ENCODE measurements around the gene CDK14.

Gene CDK14

GRCh38 chr7:90900628-90901356, 304.7 kb downstream of the CDK14 start:
- no peaks in the 10 kb centered on the region for H3K9me3 ChIP-seq (ENCODE audit: insufficient read depth, low read length, severe bottlenecking)
- no peaks in the 10 kb centered on the region for H4K20me1 ChIP-seq (ENCODE audit: insufficient read depth, low read length)
- ATAC-seq (ENCODE audit: insufficient read depth, low read depth) (no peak), DNase-seq (no peak)
- H3K4me3 ChIP-seq (ENCODE audit: low read depth in 1 of 2, low read length in 2 of 2): no peak overlapping the region
- H3K9ac ChIP-seq (ENCODE audit: low read depth, low read length): no peak overlapping the region
- H3K36me3 ChIP-seq (ENCODE audit: insufficient read depth, low read length): no peaks in the 10 kb centered on the region
- TF ChIP-seq, protein P1, sequence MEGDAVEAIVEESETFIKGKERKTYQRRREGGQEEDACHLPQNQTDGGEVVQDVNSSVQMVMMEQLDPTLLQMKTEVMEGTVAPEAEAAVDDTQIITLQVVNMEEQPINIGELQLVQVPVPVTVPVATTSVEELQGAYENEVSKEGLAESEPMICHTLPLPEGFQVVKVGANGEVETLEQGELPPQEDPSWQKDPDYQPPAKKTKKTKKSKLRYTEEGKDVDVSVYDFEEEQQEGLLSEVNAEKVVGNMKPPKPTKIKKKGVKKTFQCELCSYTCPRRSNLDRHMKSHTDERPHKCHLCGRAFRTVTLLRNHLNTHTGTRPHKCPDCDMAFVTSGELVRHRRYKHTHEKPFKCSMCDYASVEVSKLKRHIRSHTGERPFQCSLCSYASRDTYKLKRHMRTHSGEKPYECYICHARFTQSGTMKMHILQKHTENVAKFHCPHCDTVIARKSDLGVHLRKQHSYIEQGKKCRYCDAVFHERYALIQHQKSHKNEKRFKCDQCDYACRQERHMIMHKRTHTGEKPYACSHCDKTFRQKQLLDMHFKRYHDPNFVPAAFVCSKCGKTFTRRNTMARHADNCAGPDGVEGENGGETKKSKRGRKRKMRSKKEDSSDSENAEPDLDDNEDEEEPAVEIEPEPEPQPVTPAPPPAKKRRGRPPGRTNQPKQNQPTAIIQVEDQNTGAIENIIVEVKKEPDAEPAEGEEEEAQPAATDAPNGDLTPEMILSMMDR (IDR thresholded peaks at IDR 0.05; ENCODE audit: borderline replicate concordance, extremely low read depth, low read length, poor library complexity, severe bottlenecking): no peak
- no peak for TF ChIP-seq EZH2 (IDR thresholded peaks at IDR 0.05; ENCODE audit: borderline replicate concordance, low read depth, low read length, severe bottlenecking)
- no peaks in the 10 kb centered on the region for H3K79me2 ChIP-seq (ENCODE audit: insufficient read depth, low read length)
- H3K4me1 ChIP-seq (ENCODE audit: insufficient read depth, low read length): no peaks in the 10 kb centered on the region
- no peak overlapping the region for H3K4me2 ChIP-seq (ENCODE audit: insufficient read depth, low read length)
- H2AFZ ChIP-seq (ENCODE audit: low read depth, low read length): no peak overlapping the region
- no peak overlapping the region for H3K27ac ChIP-seq (ENCODE audit: low read length)
- H3K27me3 ChIP-seq (ENCODE audit: insufficient read depth, low read length, poor library complexity): no peaks in the 10 kb centered on the region

GRCh38 chr7:90903841-90904240, 307.7 kb downstream of the CDK14 start:
- H3K27me3 ChIP-seq (ENCODE audit: insufficient read depth, low read length, poor library complexity): no peaks in the 10 kb centered on the region
- DNase-seq (no peak), ATAC-seq (ENCODE audit: insufficient read depth, low read depth) (no peak)
- no peaks in the 10 kb centered on the region for H4K20me1 ChIP-seq (ENCODE audit: insufficient read depth, low read length)
- no peaks in the 10 kb centered on the region for H3K79me2 ChIP-seq (ENCODE audit: insufficient read depth, low read length)
- H3K4me3 ChIP-seq (ENCODE audit: low read depth in 1 of 2, low read length in 2 of 2): no peak overlapping the region
- no peak overlapping the region for H2AFZ ChIP-seq (ENCODE audit: low read depth, low read length)
- H3K9ac ChIP-seq (ENCODE audit: low read depth, low read length): no peak overlapping the region
- no peaks in the 10 kb centered on the region for H3K36me3 ChIP-seq (ENCODE audit: insufficient read depth, low read length)
- no peaks in the 10 kb centered on the region for H3K4me1 ChIP-seq (ENCODE audit: insufficient read depth, low read length)
- H3K4me2 ChIP-seq (ENCODE audit: insufficient read depth, low read length): no peak overlapping the region
- TF ChIP-seq, protein P1 (IDR thresholded peaks at IDR 0.05; ENCODE audit: borderline replicate concordance, extremely low read depth, low read length, poor library complexity, severe bottlenecking): no peak
- no peak for TF ChIP-seq EZH2 (IDR thresholded peaks at IDR 0.05; ENCODE audit: borderline replicate concordance, low read depth, low read length, severe bottlenecking)
- H3K27ac ChIP-seq (ENCODE audit: low read length): no peak overlapping the region
- H3K9me3 ChIP-seq (ENCODE audit: insufficient read depth, low read length, severe bottlenecking): no peaks in the 10 kb centered on the region

GRCh38 chr7:90910136-90910535, 314.0 kb downstream of the CDK14 start:
- no peak overlapping the region for H3K4me3 ChIP-seq (ENCODE audit: low read depth in 1 of 2, low read length in 2 of 2)
- H4K20me1 ChIP-seq (ENCODE audit: insufficient read depth, low read length): no peaks in the 10 kb centered on the region
- TF ChIP-seq EZH2 (IDR thresholded peaks at IDR 0.05; ENCODE audit: borderline replicate concordance, low read depth, low read length, severe bottlenecking): no peak
- TF ChIP-seq, protein P1 (IDR thresholded peaks at IDR 0.05; ENCODE audit: borderline replicate concordance, extremely low read depth, low read length, poor library complexity, severe bottlenecking): no peak
- H2AFZ ChIP-seq (ENCODE audit: low read depth, low read length): no peak overlapping the region
- H3K9me3 ChIP-seq (ENCODE audit: insufficient read depth, low read length, severe bottlenecking): no peaks in the 10 kb centered on the region
- ATAC-seq (ENCODE audit: insufficient read depth, low read depth) (no peak), DNase-seq (no peak)
- H3K36me3 ChIP-seq (ENCODE audit: insufficient read depth, low read length): no peaks in the 10 kb centered on the region
- H3K9ac ChIP-seq (ENCODE audit: low read depth, low read length): no peak overlapping the region
- H3K4me1 ChIP-seq (ENCODE audit: insufficient read depth, low read length): no peaks in the 10 kb centered on the region
- no peaks in the 10 kb centered on the region for H3K79me2 ChIP-seq (ENCODE audit: insufficient read depth, low read length)
- H3K4me2 ChIP-seq (ENCODE audit: insufficient read depth, low read length): no peak overlapping the region
- no peak overlapping the region for H3K27ac ChIP-seq (ENCODE audit: low read length)
- no peaks in the 10 kb centered on the region for H3K27me3 ChIP-seq (ENCODE audit: insufficient read depth, low read length, poor library complexity)

Measured in DND-41 (cell line).